NCI-H128 (cell line): Measurements from ENCODE around the gene PDCD1.
"Not testable (repeated sequence)": the region's sequence is repeated elsewhere in the genome, so short reads cannot be mapped to it uniquely, and the experiment has no call there.

Source experiments
- DNase-seq: peaks from one replicate; lab custom pipeline; 2025; ENCODE audit not compliant: unreplicated experiment; lab: John Stamatoyannopoulos, UW

PDCD1 gene

GRCh38 chr2:241835611-241836010, 23.1 kb downstream of the PDCD1 start:
- DNase-seq: no peak

GRCh38 chr2:241834527-241835210, 24.0 kb downstream of the PDCD1 start:
- DNase-seq: no peak

GRCh38 chr2:241833756-241834526, 24.8 kb downstream of the PDCD1 start:
- not testable (repeated sequence) for DNase-seq

- no peak for DNase-seq
These were observed 25.5 kb downstream of the PDCD1 start for GRCh38 chr2:241833101-241833663.

GRCh38 chr2:241827394-241827793, 31.3 kb downstream of the PDCD1 start:
- no peak for DNase-seq

DNA sequence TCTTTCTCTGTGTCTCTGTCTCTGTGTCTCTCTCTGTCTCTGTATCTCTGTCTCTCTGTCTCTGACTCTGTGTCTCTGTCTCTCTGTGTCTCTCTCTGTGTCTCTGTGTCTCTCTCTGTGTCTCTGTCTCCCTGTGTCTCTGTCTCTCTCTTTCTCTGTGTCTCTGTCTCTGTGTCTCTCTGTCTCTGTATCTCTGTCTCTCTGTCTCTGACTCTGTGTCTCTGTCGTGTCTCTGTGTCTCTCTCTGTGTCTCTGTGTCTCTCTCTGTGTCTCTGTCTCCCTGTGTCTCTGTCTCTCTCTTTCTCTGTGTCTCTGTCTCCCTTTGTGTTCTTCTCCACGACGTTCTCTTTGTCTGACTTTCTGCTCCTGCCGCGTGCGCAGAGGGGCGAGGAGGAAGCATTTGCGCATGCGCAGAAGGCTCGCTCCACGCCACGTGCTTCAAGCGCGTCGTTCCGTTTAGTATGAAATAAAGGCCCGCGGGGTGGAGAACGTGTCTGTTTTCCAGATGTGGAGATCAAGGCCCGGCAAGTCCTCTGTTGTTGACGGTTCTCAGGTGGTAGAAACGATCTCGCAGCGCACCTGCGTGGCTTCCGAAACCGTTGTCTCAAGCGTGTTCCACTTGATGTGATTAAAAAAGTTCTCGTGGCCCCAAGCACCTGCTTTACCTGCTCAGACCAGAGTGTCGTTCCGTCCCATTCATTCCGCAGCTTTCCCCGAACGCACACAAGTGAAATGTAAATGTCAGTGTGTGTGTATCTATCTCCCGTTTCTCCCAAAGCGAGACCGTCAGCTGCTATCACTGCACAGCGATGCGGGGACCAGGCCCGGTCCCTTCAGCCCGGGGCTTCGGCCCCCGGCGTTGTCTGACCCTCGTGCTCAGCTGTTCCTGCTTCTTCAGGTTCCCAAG, 34.9 kb downstream of the PDCD1 start:
- not testable (repeated sequence) for DNase-seq

DNA sequence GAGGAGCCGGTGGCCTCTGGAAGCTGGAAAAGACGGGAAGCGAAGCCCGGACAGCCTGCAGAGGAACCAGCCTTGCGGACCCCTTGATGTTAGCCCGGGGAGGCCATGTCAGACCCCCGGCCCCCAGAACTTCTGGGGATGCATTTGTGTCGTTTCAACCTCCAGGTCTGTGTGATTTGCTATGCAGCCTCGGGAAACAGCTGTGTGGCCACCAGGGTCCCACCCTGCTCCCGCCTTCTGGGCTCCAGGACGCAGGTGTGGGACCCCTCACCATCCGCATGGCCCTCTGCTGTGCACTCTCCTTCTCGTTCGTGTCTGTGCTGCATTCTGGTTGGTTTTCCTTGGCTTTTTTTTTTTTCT, 36.5 kb downstream of the PDCD1 start:
- DNase-seq: no peak

GRCh38 chr2:241821460-241822263, 37.0 kb downstream of the PDCD1 start:
- no peak for DNase-seq

GRCh38 chr2:241820625-241821384, 37.9 kb downstream of the PDCD1 start:
- DNase-seq: no peak

DNA sequence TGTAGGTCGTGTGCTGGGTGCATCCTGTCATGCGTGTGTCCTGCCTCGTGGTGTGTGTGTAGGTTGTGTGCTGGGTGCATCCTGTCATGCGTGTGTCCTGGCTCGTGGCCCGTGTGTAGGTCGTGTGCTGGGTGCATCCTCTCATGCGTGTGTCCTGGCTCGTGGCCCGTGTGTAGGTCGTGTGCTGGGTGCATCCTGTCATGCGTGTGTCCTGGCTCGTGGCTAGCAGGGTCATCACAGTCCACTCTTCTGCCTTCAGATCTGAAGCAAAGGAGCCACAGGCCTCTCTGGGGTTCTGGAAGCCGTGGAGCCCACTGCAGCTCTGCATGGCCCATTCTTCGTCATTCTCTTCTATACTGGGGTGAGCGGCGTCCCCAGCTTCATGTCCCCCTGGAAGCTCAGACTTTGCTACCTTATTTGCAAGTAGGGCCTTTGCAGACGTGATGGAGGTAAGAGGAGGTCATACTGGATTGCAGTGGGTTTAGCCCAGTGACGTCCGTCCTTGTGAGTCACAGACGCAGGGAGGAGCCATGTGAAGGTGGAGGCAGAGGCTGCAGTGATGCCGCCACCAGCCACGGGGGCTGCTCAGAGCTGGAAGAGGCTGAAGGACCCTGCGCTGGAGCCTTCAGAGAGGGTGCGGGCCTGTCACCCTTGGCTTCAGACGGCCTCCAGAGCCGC, 38.6 kb downstream of the PDCD1 start:
- DNase-seq: not testable (repeated sequence)

GRCh38 chr2:241818943-241819270, 39.8 kb downstream of the PDCD1 start:
- DNase-seq: no peak

DNA sequence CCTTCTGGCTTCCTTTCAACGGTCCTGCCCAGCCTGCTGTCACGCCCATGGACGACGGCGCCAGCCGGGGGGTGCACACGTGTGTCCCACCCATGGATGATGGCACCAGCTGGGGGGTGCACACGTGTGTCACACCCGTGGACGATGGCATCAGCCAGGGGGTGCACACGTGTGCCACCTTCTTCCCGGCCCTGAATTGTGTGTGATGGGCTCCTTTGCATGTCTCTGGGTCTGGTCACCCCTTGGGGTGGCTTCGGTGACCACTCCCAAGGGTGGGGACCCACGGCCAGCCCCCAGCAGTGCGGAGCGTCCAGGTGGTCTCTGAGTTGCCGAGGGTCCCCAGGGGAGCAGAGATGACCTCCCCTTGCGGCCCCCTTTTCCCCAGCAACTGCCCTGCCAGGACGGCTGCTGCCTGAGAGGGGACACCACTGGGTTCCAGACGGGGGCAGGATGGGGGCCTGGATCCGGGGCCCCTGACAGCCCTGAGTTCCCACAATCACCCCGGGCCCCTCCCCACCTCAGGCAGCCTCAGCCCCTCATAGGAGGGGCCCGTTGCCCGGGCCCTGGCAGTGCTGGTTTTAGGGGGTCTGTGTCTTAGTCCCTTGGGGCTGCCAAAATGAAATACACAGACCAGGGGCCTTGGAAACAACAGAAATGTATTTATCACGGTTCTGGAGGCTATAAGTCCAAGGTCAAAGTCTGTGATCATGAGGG, 40.3 kb downstream of the PDCD1 start:
- no peak for DNase-seq

DNA sequence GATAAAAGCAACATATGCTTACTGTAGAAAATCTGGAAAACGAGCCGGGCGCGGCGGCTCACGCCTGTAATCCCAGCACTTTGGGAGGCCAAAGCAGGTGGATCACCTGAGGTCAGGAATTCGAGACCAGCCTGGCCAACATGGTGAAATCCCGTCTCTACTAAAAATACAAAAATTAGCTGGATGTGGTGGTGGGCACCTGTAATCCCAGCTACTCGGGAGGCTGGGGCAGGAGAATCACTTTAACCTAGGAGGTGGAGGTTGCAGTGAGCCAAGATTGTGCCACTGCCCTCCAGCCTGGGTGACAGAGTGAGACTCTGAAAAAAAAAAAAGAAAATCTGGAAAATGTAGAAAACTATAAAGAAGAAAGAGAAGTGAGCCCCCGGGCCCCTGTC, 40.9 kb downstream of the PDCD1 start:
- DNase-seq: not testable (repeated sequence)

GRCh38 chr2:241817126-241817820, 41.4 kb downstream of the PDCD1 start:
- no peak for DNase-seq

GRCh38 chr2:241816431-241817121, 42.1 kb downstream of the PDCD1 start:
- no peak for DNase-seq

GRCh38 chr2:241815477-241816430, 42.9 kb downstream of the PDCD1 start:
- no peak for DNase-seq
